HEK293 (cell line): Measurements from ENCODE around the gene FXYD1.

ENCODE experiments used
- CTCF ChIA-PET: fragments of 350-600 bp; formaldehyde crosslinking; extraction: SDS; loops from one replicate; lab custom pipeline; 2021; ENCODE audit warnings: antibody characterized with exemption; lab: Yijun Ruan, JAX
- POLR2A ChIA-PET: fragments of 300-600 bp; formaldehyde crosslinking; extraction: SDS; loops from one replicate; lab custom pipeline; 2020; ENCODE audit warnings: antibody characterized with exemption, inconsistent platforms; lab: Yijun Ruan, JAX
- H3K27ac ChIP-seq: fragments of 200-500 bp; sonication (Bioruptor generic); 2 replicates; pipeline ENCODE4 v1.5.1; 2014; ENCODE audit warnings: low read depth, low read length, control low read depth, inconsistent platforms; ENCODE audit errors: extremely low read depth
- H3K36me3 ChIP-seq, 2 experiments: fragments of 200-500 bp in 1 of 2; sonication (Bioruptor generic) in 1 of 2; 1 replicate in 1 of 2; 2 replicates in 1 of 2; pipeline ENCODE4 v1.5.1; 2014 to 2017; ENCODE audit warnings: inconsistent platforms in 2 of 2, low read length in 2 of 2; ENCODE audit not compliant: control insufficient read depth in 2 of 2, insufficient read depth in 1 of 2
- H3K4me1 ChIP-seq: fragments of 200-500 bp; sonication (Bioruptor generic); 2 replicates; pipeline ENCODE4 v1.5.1; 2014; ENCODE audit warnings: mild to moderate bottlenecking, low read length, inconsistent platforms; ENCODE audit not compliant: control insufficient read depth, insufficient read depth
- H3K4me3 ChIP-seq: 2 replicates; pipeline ENCODE4 v1.5.1; 2011; ENCODE audit warnings: low read depth, mild to moderate bottlenecking, control low read depth, low read length, moderate library complexity
- H3K9me3 ChIP-seq: fragments of 200-500 bp; sonication (Bioruptor generic); 2 replicates; pipeline ENCODE4 v1.5.1; 2014; ENCODE audit warnings: low read depth, low read length, inconsistent platforms; ENCODE audit not compliant: control insufficient read depth, insufficient read depth
- EGR2 ChIP-seq: fragments of 450-650 bp; formaldehyde crosslinking; IDR thresholded peaks from 2 replicates; pipeline ENCODE4 v1.5.1; 2016; ENCODE audit warnings: low read depth, missing biosample characterization, missing genetic modification characterization
- HOXA7 ChIP-seq: sonication (generic); formaldehyde crosslinking; IDR thresholded peaks from 2 replicates; pipeline ENCODE4 v1.8.1; 2022; ENCODE audit warnings: missing genetic modification reagents, borderline replicate concordance
- IKZF3 ChIP-seq: fragments of 450-650 bp; IDR thresholded peaks from 2 replicates; pipeline ENCODE4 v1.5.0; 2018; ENCODE audit warnings: missing biosample characterization, mild to moderate bottlenecking, missing genetic modification characterization, moderate library complexity
- KLF10 ChIP-seq: fragments of 450-650 bp; IDR thresholded peaks from 2 replicates; pipeline ENCODE4 v1.5.1; 2018; ENCODE audit warnings: missing biosample characterization, mild to moderate bottlenecking, missing genetic modification characterization
- KLF17 ChIP-seq: fragments of 450-650 bp; formaldehyde crosslinking; IDR thresholded peaks from 2 replicates; pipeline ENCODE4 v1.5.1; 2016; ENCODE audit warnings: missing biosample characterization, missing genetic modification characterization
- SCRT2 ChIP-seq: fragments of 450-650 bp; formaldehyde crosslinking; IDR thresholded peaks from 2 replicates; pipeline ENCODE4 v1.5.1; 2016; ENCODE audit warnings: missing biosample characterization, missing genetic modification characterization
- ZBTB17 ChIP-seq: fragments of 450-650 bp; formaldehyde crosslinking; IDR thresholded peaks from 2 replicates; pipeline ENCODE4 v1.5.1; 2016; ENCODE audit warnings: missing biosample characterization, missing genetic modification characterization
- ZBTB21 ChIP-seq: fragments of 450-650 bp; formaldehyde crosslinking; IDR thresholded peaks from 2 replicates; pipeline ENCODE4 v1.5.1; 2017; ENCODE audit warnings: missing biosample characterization, missing genetic modification characterization
- ZBTB8A ChIP-seq: fragments of 450-650 bp; formaldehyde crosslinking; IDR thresholded peaks from 2 replicates; pipeline ENCODE4 v1.5.1; 2016; ENCODE audit warnings: missing biosample characterization, missing genetic modification characterization
- ZFHX2 ChIP-seq: fragments of 450-650 bp; formaldehyde crosslinking; conservative IDR thresholded peaks from 2 replicates; pipeline ENCODE4 v1.5.1; 2016; ENCODE audit warnings: missing biosample characterization, missing genetic modification characterization
- ZNF138 ChIP-seq: fragments of 450-650 bp; formaldehyde crosslinking; IDR thresholded peaks from 2 replicates; pipeline ENCODE4 v1.5.1; 2016; ENCODE audit warnings: missing biosample characterization, missing genetic modification characterization, borderline replicate concordance
- ZNF16 ChIP-seq: fragments of 450-650 bp; formaldehyde crosslinking; IDR thresholded peaks from 2 replicates; pipeline ENCODE4 v1.5.1; 2016; ENCODE audit warnings: low read depth, missing biosample characterization, missing genetic modification characterization
- ZNF169 ChIP-seq: fragments of 450-650 bp; formaldehyde crosslinking; IDR thresholded peaks from 2 replicates; pipeline ENCODE4 v1.5.1; 2016; ENCODE audit warnings: missing biosample characterization, missing genetic modification characterization
- ZNF174 ChIP-seq: fragments of 450-650 bp; formaldehyde crosslinking; IDR thresholded peaks from 2 replicates; pipeline ENCODE4 v1.5.0; 2017; ENCODE audit warnings: missing biosample characterization, mild to moderate bottlenecking, missing genetic modification characterization
- ZNF221 ChIP-seq: fragments of 450-650 bp; formaldehyde crosslinking; IDR thresholded peaks from 2 replicates; pipeline ENCODE4 v1.5.1; 2017; ENCODE audit warnings: missing biosample characterization, missing genetic modification characterization, borderline replicate concordance
- ZNF23 ChIP-seq: fragments of 450-650 bp; formaldehyde crosslinking; IDR thresholded peaks from 2 replicates; pipeline ENCODE4 v1.5.1; 2016; ENCODE audit warnings: missing biosample characterization, missing genetic modification characterization, borderline replicate concordance
- ZNF274 ChIP-seq, 2 experiments: fragments of 200-500 bp in 1 of 2; fragments of 450-650 bp in 1 of 2; sonication (Bioruptor generic) in 1 of 2; formaldehyde crosslinking in 1 of 2; IDR thresholded peaks; 2 replicates each; pipeline versions ENCODE4 v1.5.1 to v1.6.1; 2014 to 2016; ENCODE audit warnings: borderline replicate concordance in 1 of 2, inconsistent platforms in 1 of 2, low read length in 1 of 2, missing biosample characterization in 1 of 2, missing genetic modification characterization in 1 of 2
- ZNF341 ChIP-seq: fragments of 450-650 bp; formaldehyde crosslinking; IDR thresholded peaks from 2 replicates; pipeline ENCODE4; 2016; ENCODE audit warnings: low read depth, missing biosample characterization, missing genetic modification characterization
- ZNF366 ChIP-seq: fragments of 450-650 bp; formaldehyde crosslinking; conservative IDR thresholded peaks from 2 replicates; pipeline ENCODE4 v1.5.1; 2016; ENCODE audit warnings: missing biosample characterization, missing genetic modification characterization
- ZNF449 ChIP-seq: fragments of 450-650 bp; formaldehyde crosslinking; IDR thresholded peaks from 2 replicates; pipeline ENCODE4 v1.5.1; 2017; ENCODE audit warnings: missing biosample characterization, mild to moderate bottlenecking, missing genetic modification characterization, moderate library complexity
- ZNF530 ChIP-seq: fragments of 450-650 bp; formaldehyde crosslinking; IDR thresholded peaks from 2 replicates; pipeline ENCODE4 v1.5.1; 2016; ENCODE audit warnings: low read depth, missing biosample characterization, missing genetic modification characterization
- ZNF560 ChIP-seq: fragments of 450-650 bp; formaldehyde crosslinking; IDR thresholded peaks from 2 replicates; pipeline ENCODE4 v1.5.1; 2017; ENCODE audit warnings: missing biosample characterization, missing genetic modification characterization, borderline replicate concordance
- ZNF623 ChIP-seq: fragments of 450-650 bp; formaldehyde crosslinking; IDR thresholded peaks from 2 replicates; pipeline ENCODE4 v1.5.1; 2016; ENCODE audit warnings: missing biosample characterization, missing genetic modification characterization
- ZNF624 ChIP-seq: fragments of 450-650 bp; formaldehyde crosslinking; IDR thresholded peaks from 2 replicates; pipeline ENCODE4 v1.5.1; 2017; ENCODE audit warnings: missing biosample characterization, missing genetic modification characterization
- ZNF654 ChIP-seq: fragments of 450-650 bp; formaldehyde crosslinking; IDR thresholded peaks from 2 replicates; pipeline ENCODE4 v1.5.1; 2016; ENCODE audit warnings: low read depth, missing biosample characterization, missing genetic modification characterization
- ZNF843 ChIP-seq: fragments of 450-650 bp; formaldehyde crosslinking; IDR thresholded peaks from 2 replicates; pipeline ENCODE4 v1.5.1; 2016; ENCODE audit warnings: missing biosample characterization, missing genetic modification characterization
- TF ChIP-seq, protein P1 (sequence below): fragments of 450-650 bp; formaldehyde crosslinking; IDR thresholded peaks from 2 replicates; pipeline ENCODE4 v1.5.1; 2016; ENCODE audit warnings: missing biosample characterization, missing genetic modification characterization, low read depth

The FXYD1 gene

DNA sequence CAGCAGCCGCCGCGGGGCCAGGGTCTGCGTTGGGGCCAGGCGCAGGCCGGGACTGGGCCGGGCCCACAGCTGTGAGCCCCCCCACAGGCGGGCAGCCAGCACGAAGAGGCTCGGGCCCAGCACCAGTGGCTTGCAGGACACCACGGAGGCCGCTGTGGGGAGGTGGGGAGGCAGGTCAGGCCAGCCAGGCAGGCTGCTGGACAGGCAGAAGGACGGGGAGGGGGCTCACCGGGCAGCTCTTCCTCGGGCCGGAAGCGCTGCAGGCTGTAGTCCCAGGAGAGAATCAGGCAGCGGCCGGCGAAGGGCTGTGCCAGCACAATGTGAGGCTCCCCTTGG lies 12.0 kb upstream of the FXYD1 start:
- H3K36me3 ChIP-seq: no peaks in the 10 kb centered on the region
- ChIA-PET POLR2A (no interaction called here), CTCF (interaction anchor here (0.7 to 4.7 kb wide), 5 partner anchors 9 to 79 kb away, joined by 4 to 29 read pairs (median 18); partner anchors contain the start of genes FXYD3, FXYD7 and LGI4)
- no peak overlapping the region for H3K4me3 ChIP-seq
- TF ChIP-seq HOXA7 (CRISPR knock-in tag): no peak
- no peak for TF ChIP-seq ZNF530
- no peak for TF ChIP-seq ZNF623 (tag by site-specific recombination)
- TF ChIP-seq EGR2 (tag by site-specific recombination): no peak
- no peak for TF ChIP-seq ZNF624 (tag by site-specific recombination)
- TF ChIP-seq ZNF843 (tag by site-specific recombination): no peak
- peaks cover 10% of the 10 kb centered on the region for H3K4me1 ChIP-seq
- H3K27ac ChIP-seq: no peak overlapping the region
- no peaks in the 10 kb centered on the region for H3K9me3 ChIP-seq

DNA sequence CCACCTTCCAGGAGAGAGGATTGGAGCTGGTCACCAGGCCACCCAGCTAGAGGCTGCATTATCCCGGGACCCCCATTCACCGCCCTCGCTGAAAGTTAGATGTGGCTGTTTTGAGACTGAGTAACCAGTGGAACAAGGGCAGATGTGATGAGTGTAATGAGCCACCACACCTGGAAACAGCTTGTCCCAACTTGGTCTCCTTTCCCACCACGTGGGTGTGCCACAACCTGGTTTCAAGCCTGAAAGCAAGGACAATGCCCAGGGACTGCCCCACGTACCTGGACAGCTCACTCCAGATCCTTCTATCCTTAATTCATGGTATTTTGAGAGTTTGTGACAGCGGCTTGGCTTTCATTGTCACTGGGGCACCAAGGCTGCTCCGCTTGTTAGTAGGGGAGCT lies 10.8 kb upstream of the FXYD1 start:
- CTCF ChIA-PET: interaction anchor here (0.6 to 3.0 kb wide), 12 partner anchors 8 to 575 kb away, joined by 3 to 29 read pairs (median 4); partner anchors contain the start of genes FXYD3 and LGI4
- no peaks in the 10 kb centered on the region for H3K9me3 ChIP-seq
- POLR2A ChIA-PET: no interaction called here
- TF ChIP-seq ZNF449: no peak
- no peak for TF ChIP-seq KLF10 (tag by site-specific recombination)
- no peak for TF ChIP-seq SCRT2 (tag by site-specific recombination)
- TF ChIP-seq ZFHX2 (tag by site-specific recombination): no peak
- TF ChIP-seq, protein P1, sequence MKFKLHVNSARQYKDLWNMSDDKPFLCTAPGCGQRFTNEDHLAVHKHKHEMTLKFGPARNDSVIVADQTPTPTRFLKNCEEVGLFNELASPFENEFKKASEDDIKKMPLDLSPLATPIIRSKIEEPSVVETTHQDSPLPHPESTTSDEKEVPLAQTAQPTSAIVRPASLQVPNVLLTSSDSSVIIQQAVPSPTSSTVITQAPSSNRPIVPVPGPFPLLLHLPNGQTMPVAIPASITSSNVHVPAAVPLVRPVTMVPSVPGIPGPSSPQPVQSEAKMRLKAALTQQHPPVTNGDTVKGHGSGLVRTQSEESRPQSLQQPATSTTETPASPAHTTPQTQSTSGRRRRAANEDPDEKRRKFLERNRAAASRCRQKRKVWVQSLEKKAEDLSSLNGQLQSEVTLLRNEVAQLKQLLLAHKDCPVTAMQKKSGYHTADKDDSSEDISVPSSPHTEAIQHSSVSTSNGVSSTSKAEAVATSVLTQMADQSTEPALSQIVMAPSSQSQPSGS (tag by site-specific recombination): no peak
- TF ChIP-seq ZBTB8A: no peak
- TF ChIP-seq ZNF560 (tag by site-specific recombination): no peak
- no peaks in the 10 kb centered on the region for H3K36me3 ChIP-seq
- H3K4me1 ChIP-seq: peaks cover 10% of the 10 kb centered on the region
- H3K4me3 ChIP-seq: no peak overlapping the region
- H3K27ac ChIP-seq: no peak overlapping the region

DNA sequence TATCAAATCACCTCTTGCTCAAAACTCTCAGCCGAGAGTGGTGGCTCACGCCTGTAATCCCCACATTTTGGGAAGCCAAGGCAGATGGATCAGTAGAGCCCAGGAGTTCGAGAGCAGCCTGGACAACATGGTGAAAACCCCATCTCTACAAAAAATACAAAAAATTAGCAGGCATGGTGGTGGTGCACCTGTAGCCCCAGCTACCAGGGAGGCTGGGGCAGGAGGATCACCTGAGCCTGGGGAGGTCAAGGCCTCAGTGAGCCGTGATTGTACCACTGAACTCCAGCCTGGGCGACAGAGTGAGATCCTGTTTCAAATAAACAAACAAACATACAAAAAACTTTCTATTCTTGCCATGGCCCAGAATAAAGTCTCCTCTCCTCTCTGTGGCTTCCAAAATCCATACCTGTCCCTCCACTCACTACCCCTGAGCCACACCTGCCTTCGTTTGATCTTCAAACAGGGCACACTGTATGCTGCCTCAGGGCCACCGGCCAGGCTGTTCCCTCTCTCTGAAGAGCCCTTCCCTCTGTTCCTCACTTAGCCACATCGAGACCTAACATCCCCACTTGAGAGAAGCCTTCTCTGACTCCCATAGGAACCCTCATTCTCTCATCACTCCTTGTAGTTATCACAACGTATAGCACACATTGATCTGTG lies 10.1 kb upstream of the FXYD1 start:
- POLR2A ChIA-PET: no interaction called here
- no peak overlapping the region for H3K27ac ChIP-seq
- TF ChIP-seq ZNF341 (tag by site-specific recombination): no peak
- no peak for TF ChIP-seq ZNF23 (tag by site-specific recombination)
- TF ChIP-seq ZBTB21 (tag by site-specific recombination): no peak
- TF ChIP-seq ZNF366 (tag by site-specific recombination): no peak
- TF ChIP-seq ZNF138 (tag by site-specific recombination): no peak
- TF ChIP-seq KLF17 (tag by site-specific recombination): no peak
- no peak for TF ChIP-seq ZNF221 (tag by site-specific recombination)
- TF ChIP-seq ZNF169 (tag by site-specific recombination): no peak
- TF ChIP-seq ZNF654 (tag by site-specific recombination): no peak
- no peak for TF ChIP-seq ZNF530
- no peak for TF ChIP-seq ZNF274 (IDR thresholded peaks at IDR 0.05; ENCODE audit: low read length)
- no peak for TF ChIP-seq ZNF274 (tag by site-specific recombination; IDR thresholded peaks at IDR 0.05; ENCODE audit: borderline replicate concordance)
- no peak for TF ChIP-seq IKZF3 (tag by site-specific recombination)
- TF ChIP-seq ZBTB17 (tag by site-specific recombination): no peak
- TF ChIP-seq ZNF16 (tag by site-specific recombination): no peak
- TF ChIP-seq ZNF174 (tag by site-specific recombination): no peak
- TF ChIP-seq KLF10 (tag by site-specific recombination): no peak
- no peak overlapping the region for H3K4me3 ChIP-seq
- CTCF ChIA-PET: interaction anchor here (0.6 to 3.0 kb wide), 5 partner anchors 7 to 156 kb away, joined by 3 to 29 read pairs (median 5); partner anchors contain the start of genes FXYD3 and LGI4
- no peaks in the 10 kb centered on the region for H3K36me3 ChIP-seq
- H3K9me3 ChIP-seq: no peaks in the 10 kb centered on the region
- H3K4me1 ChIP-seq: peaks cover 9% of the 10 kb centered on the region
